HG03558 (cell line): Measurements from ENCODE around the gene BLID.

Experiments
- ATAC-seq: cut with Tn5 transposase; IDR thresholded peaks from one replicate; pipeline ENCODE4 v1.9.1; 2021; ENCODE audit warnings: moderate number of reproducible peaks; ENCODE audit not compliant: unreplicated experiment; ENCODE audit errors: extremely low read depth

The BLID gene

GRCh38 chr11:122108192-122108799, 7.7 kb downstream of the BLID start:
- ATAC-seq: no peak

- no peak for ATAC-seq
Observed at GRCh38 chr11:122107566-122107965, 8.4 kb downstream of the BLID start.

GRCh38 chr11:122107045-122107444, 9.0 kb downstream of the BLID start:
- no peak for ATAC-seq

- ATAC-seq: no peak
Observed at GRCh38 chr11:122105044-122105758, 10.8 kb downstream of the BLID start.

GRCh38 chr11:122104341-122104740, 11.7 kb downstream of the BLID start:
- no peak for ATAC-seq

- no peak for ATAC-seq
Observed at GRCh38 chr11:122103726-122104125, 12.3 kb downstream of the BLID start.

GRCh38 chr11:122103321-122103720, 12.7 kb downstream of the BLID start:
- ATAC-seq: no peak

GRCh38 chr11:122102426-122102825, 13.6 kb downstream of the BLID start:
- ATAC-seq: no peak

GRCh38 chr11:122101625-122102291, 14.3 kb downstream of the BLID start:
- no peak for ATAC-seq

- ATAC-seq: no peak
Observed at GRCh38 chr11:122100756-122101080, 15.3 kb downstream of the BLID start.

- ATAC-seq: no peak
Observed at GRCh38 chr11:122100037-122100755, 15.8 kb downstream of the BLID start.

GRCh38 chr11:122099374-122100036, 16.5 kb downstream of the BLID start:
- no peak for ATAC-seq

GRCh38 chr11:122098261-122098980, 17.6 kb downstream of the BLID start:
- ATAC-seq: no peak

GRCh38 chr11:122097419-122098001, 18.5 kb downstream of the BLID start:
- no peak for ATAC-seq

- no peak for ATAC-seq
Observed at GRCh38 chr11:122096272-122097112, 19.5 kb downstream of the BLID start.

GRCh38 chr11:122095681-122096262, 20.2 kb downstream of the BLID start:
- ATAC-seq: no peak

GRCh38 chr11:122094836-122095235, 21.2 kb downstream of the BLID start:
- ATAC-seq: no peak

- no peak for ATAC-seq
Observed at GRCh38 chr11:122093731-122094275, 22.2 kb downstream of the BLID start.
